H1 (cell line): ENCODE results near the gene SIGLEC7. TPM values are rescaled to one million over a fixed set of nuclear protein-coding genes. Genes with fewer than 3 reads are reported as not detected.

Experiments
- EZH2 ChIP-seq: fragments of 200-600 bp; sonication (generic); IDR thresholded peaks from 2 replicates; pipeline ENCODE4 v1.7.1; 2012; ENCODE audit warnings: low read depth, mild to moderate bottlenecking, moderate library complexity, low read length, inconsistent platforms; ENCODE audit not compliant: severe bottlenecking
- POU5F1 ChIP-seq: IDR thresholded peaks from 2 replicates; pipeline ENCODE4 v1.6.1; 2011; ENCODE audit warnings: low read depth, mild to moderate bottlenecking, low read length, moderate library complexity
- SAP30 ChIP-seq: fragments of 300-600 bp; sonication (generic); IDR thresholded peaks from 2 replicates; pipeline ENCODE4 v1.7.1; 2012; ENCODE audit warnings: low read length, moderate library complexity, mild to moderate bottlenecking, inconsistent platforms; ENCODE audit not compliant: insufficient read depth, insufficient replicate concordance
- polyA plus RNA-seq, 7 experiments: library from polyadenylated mRNA; depleted of rRNA in 3 of 7; stranded (reverse) in 5 of 7; unstranded in 2 of 7; fragments of >200 nt in 5 of 7; fragments of 200-250 nt in 2 of 7; gene quantifications; 1 replicate in 5 of 7; 2 replicates in 1 of 7; 4 replicates in 1 of 7; pipeline versions ENCODE4 v1.2.1 to v1.2.3, GENCODE V29; 2011 to 2013; ENCODE audit warnings: missing spikeins in 2 of 7, mixed read lengths in 2 of 7
- total RNA-seq: library from RNA; stranded (reverse); fragmentation: NEBNext Ultra II Directional; extraction: Animal tissue kit (Norgen Biotek cat#: 25700); gene quantifications from 2 replicates; pipeline ENCODE4 v1.2.1, GENCODE V29; 2021
- TF ChIP-seq, protein P1 (sequence below): fragments of 300-600 bp; sonication (generic); IDR thresholded peaks from 2 replicates; pipeline ENCODE4 v1.7.1; 2012; ENCODE audit warnings: low read length, moderate library complexity, mild to moderate bottlenecking, inconsistent platforms; ENCODE audit not compliant: insufficient replicate concordance

The SIGLEC7 gene
- total and polyA plus RNA-seq, 2 of the 8 experiments (the other 6 are each of a cell fraction or from before 2014, with no cell fraction given) = not detected

DNA sequence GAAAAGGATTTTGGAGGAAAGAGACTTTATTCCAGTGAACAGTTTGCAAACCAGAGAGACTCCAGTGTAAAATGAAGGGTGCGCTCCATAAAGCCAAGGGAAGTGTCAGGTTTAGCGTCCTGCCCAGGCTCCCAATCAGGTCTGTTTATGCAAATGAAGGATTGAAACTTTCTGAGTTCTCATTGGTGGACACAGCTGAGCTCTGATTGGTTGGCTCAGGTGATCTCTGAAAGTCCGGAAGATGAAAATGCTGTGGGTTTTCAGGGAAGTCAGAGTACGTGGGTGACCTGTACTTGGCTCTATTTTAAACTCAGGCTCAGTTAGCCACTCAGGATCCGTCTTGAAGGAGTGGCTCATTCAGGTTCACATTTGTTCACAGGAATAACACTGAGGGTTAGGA lies 54.1 kb downstream of the SIGLEC7 start (continued):
- TF ChIP-seq, protein P1, sequence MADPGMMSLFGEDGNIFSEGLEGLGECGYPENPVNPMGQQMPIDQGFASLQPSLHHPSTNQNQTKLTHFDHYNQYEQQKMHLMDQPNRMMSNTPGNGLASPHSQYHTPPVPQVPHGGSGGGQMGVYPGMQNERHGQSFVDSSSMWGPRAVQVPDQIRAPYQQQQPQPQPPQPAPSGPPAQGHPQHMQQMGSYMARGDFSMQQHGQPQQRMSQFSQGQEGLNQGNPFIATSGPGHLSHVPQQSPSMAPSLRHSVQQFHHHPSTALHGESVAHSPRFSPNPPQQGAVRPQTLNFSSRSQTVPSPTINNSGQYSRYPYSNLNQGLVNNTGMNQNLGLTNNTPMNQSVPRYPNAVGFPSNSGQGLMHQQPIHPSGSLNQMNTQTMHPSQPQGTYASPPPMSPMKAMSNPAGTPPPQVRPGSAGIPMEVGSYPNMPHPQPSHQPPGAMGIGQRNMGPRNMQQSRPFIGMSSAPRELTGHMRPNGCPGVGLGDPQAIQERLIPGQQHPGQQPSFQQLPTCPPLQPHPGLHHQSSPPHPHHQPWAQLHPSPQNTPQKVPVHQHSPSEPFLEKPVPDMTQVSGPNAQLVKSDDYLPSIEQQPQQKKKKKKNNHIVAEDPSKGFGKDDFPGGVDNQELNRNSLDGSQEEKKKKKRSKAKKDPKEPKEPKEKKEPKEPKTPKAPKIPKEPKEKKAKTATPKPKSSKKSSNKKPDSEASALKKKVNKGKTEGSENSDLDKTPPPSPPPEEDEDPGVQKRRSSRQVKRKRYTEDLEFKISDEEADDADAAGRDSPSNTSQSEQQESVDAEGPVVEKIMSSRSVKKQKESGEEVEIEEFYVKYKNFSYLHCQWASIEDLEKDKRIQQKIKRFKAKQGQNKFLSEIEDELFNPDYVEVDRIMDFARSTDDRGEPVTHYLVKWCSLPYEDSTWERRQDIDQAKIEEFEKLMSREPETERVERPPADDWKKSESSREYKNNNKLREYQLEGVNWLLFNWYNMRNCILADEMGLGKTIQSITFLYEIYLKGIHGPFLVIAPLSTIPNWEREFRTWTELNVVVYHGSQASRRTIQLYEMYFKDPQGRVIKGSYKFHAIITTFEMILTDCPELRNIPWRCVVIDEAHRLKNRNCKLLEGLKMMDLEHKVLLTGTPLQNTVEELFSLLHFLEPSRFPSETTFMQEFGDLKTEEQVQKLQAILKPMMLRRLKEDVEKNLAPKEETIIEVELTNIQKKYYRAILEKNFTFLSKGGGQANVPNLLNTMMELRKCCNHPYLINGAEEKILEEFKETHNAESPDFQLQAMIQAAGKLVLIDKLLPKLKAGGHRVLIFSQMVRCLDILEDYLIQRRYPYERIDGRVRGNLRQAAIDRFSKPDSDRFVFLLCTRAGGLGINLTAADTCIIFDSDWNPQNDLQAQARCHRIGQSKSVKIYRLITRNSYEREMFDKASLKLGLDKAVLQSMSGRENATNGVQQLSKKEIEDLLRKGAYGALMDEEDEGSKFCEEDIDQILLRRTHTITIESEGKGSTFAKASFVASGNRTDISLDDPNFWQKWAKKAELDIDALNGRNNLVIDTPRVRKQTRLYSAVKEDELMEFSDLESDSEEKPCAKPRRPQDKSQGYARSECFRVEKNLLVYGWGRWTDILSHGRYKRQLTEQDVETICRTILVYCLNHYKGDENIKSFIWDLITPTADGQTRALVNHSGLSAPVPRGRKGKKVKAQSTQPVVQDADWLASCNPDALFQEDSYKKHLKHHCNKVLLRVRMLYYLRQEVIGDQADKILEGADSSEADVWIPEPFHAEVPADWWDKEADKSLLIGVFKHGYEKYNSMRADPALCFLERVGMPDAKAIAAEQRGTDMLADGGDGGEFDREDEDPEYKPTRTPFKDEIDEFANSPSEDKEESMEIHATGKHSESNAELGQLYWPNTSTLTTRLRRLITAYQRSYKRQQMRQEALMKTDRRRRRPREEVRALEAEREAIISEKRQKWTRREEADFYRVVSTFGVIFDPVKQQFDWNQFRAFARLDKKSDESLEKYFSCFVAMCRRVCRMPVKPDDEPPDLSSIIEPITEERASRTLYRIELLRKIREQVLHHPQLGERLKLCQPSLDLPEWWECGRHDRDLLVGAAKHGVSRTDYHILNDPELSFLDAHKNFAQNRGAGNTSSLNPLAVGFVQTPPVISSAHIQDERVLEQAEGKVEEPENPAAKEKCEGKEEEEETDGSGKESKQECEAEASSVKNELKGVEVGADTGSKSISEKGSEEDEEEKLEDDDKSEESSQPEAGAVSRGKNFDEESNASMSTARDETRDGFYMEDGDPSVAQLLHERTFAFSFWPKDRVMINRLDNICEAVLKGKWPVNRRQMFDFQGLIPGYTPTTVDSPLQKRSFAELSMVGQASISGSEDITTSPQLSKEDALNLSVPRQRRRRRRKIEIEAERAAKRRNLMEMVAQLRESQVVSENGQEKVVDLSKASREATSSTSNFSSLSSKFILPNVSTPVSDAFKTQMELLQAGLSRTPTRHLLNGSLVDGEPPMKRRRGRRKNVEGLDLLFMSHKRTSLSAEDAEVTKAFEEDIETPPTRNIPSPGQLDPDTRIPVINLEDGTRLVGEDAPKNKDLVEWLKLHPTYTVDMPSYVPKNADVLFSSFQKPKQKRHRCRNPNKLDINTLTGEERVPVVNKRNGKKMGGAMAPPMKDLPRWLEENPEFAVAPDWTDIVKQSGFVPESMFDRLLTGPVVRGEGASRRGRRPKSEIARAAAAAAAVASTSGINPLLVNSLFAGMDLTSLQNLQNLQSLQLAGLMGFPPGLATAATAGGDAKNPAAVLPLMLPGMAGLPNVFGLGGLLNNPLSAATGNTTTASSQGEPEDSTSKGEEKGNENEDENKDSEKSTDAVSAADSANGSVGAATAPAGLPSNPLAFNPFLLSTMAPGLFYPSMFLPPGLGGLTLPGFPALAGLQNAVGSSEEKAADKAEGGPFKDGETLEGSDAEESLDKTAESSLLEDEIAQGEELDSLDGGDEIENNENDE = no peak
- TF ChIP-seq SAP30 (no peak), POU5F1 (no peak), EZH2 (no peak)
- TF ChIP-seq, all 59 proteins: peak for 0
